HepG2 (cell line): ENCODE data around the gene MYH9. TPM values are rescaled to one million over a fixed set of nuclear protein-coding genes. Genes with fewer than 3 reads are reported as not detected.

Experiments used
- CHD2 ChIP-seq: IDR thresholded peaks from 2 replicates; pipeline ENCODE4 v1.6.1; 2011; ENCODE audit warnings: low read depth, low read length, improper control_type of control experiment
- LBX2 ChIP-seq: sonication (generic); formaldehyde crosslinking; IDR thresholded peaks from 2 replicates; pipeline ENCODE4 v1.5.0; 2020; ENCODE audit warnings: missing genetic modification reagents, mild to moderate bottlenecking, borderline replicate concordance
- MAF1 ChIP-seq: sonication (generic); formaldehyde crosslinking; IDR thresholded peaks from 2 replicates; pipeline ENCODE4 v1.5.0; 2020; ENCODE audit warnings: missing genetic modification reagents, borderline replicate concordance
- MAFK ChIP-seq, 2 experiments: IDR thresholded peaks in 1 of 2; conservative IDR thresholded peaks in 1 of 2; 2 replicates each; pipeline ENCODE4 v1.6.1; 2011; ENCODE audit warnings: improper control_type of control experiment in 2 of 2, low read length in 2 of 2
- MTA1 ChIP-seq: sonication (generic); formaldehyde crosslinking; IDR thresholded peaks from 2 replicates; pipeline ENCODE4 v1.4.0; 2020; ENCODE audit warnings: missing genetic modification reagents, mild to moderate bottlenecking, borderline replicate concordance
- NFRKB ChIP-seq: fragments of 450-650 bp; IDR thresholded peaks from 2 replicates; pipeline ENCODE4 v1.6.1; 2017
- POLR2A ChIP-seq, 2 experiments: IDR thresholded peaks; 2 replicates each; pipeline ENCODE4 v1.6.1; 2011; ENCODE audit warnings: low read depth in 2 of 2, low read length in 2 of 2, mild to moderate bottlenecking in 1 of 2, moderate library complexity in 1 of 2; ENCODE audit not compliant: insufficient read depth in 1 of 2
- SIN3B ChIP-seq: fragments of 150-350 bp; IDR thresholded peaks from 2 replicates; pipeline ENCODE4 v1.6.1; 2014; ENCODE audit warnings: low read length
- SMC3 ChIP-seq: IDR thresholded peaks from 2 replicates; pipeline ENCODE4 v1.6.1; 2011; ENCODE audit warnings: low read length, improper control_type of control experiment
- ZBTB34 ChIP-seq: sonication (generic); formaldehyde crosslinking; IDR thresholded peaks from 2 replicates; pipeline ENCODE4 v1.8.0; 2022; ENCODE audit warnings: mild to moderate bottlenecking, missing genetic modification reagents
- ZNF207 ChIP-seq: fragments of 450-650 bp; IDR thresholded peaks from 2 replicates; pipeline ENCODE4 v1.6.1; 2016; ENCODE audit warnings: antibody characterized with exemption, borderline replicate concordance
- ZNF343 ChIP-seq: sonication (generic); formaldehyde crosslinking; IDR thresholded peaks from 2 replicates; pipeline ENCODE4 v1.4.0; 2020; ENCODE audit warnings: mild to moderate bottlenecking, missing genetic modification reagents
- ZNF619 ChIP-seq: sonication (generic); formaldehyde crosslinking; IDR thresholded peaks from 2 replicates; pipeline ENCODE4 v1.4.0; 2020; ENCODE audit warnings: mild to moderate bottlenecking, missing genetic modification reagents
- ZNF710 ChIP-seq: sonication (generic); formaldehyde crosslinking; IDR thresholded peaks from 2 replicates; pipeline ENCODE4 v1.5.0; 2020; ENCODE audit warnings: mild to moderate bottlenecking, missing genetic modification reagents, borderline replicate concordance
- ZNF720 ChIP-seq: sonication (generic); formaldehyde crosslinking; IDR thresholded peaks from 2 replicates; pipeline ENCODE4 v1.4.0; 2020; ENCODE audit warnings: missing genetic modification reagents
- ZSCAN20 ChIP-seq: sonication (generic); formaldehyde crosslinking; IDR thresholded peaks from 2 replicates; pipeline ENCODE4 v1.4.0; 2020; ENCODE audit warnings: missing genetic modification reagents, mild to moderate bottlenecking, borderline replicate concordance
- polyA plus RNA-seq, 8 experiments: library from polyadenylated mRNA; depleted of rRNA in 3 of 8; stranded (reverse) in 7 of 8; unstranded in 1 of 8; fragments of >200 nt; fragmentation: Illumina TruSeq in 4 of 8; extraction: Trizol in 4 of 8; gene quantifications; 2 replicates each; pipeline versions ENCODE4 v1.2.1 to v1.2.3, GENCODE V29; 2011 to 2016; ENCODE audit warnings: low read depth in 4 of 8, missing spikeins in 1 of 8, mixed read lengths in 1 of 8; ENCODE audit not compliant: insufficient read depth in 1 of 8
- total RNA-seq, 5 experiments: library from RNA; depleted of rRNA; stranded (reverse); fragments of >200 nt; fragmentation: Illumina TruSeq; extraction: Trizol; gene quantifications; 2 replicates each; pipeline ENCODE4 v1.2.3, GENCODE V29; 2016; ENCODE audit warnings: low read depth in 1 of 5
- TF ChIP-seq, protein P1 (sequence below): sonication (generic); formaldehyde crosslinking; IDR thresholded peaks from 2 replicates; pipeline ENCODE4 v1.4.0; 2020; ENCODE audit warnings: missing genetic modification reagents, borderline replicate concordance
- TF ChIP-seq, protein P2 (sequence below): sonication (generic); formaldehyde crosslinking; IDR thresholded peaks from 2 replicates; pipeline ENCODE4 v1.5.0; 2020; ENCODE audit warnings: mild to moderate bottlenecking, missing genetic modification reagents

MYH9 gene
- total and polyA plus RNA-seq, 2 of the 13 experiments (the other 11 are each of a cell fraction or from before 2014, with no cell fraction given) = 50.7 to 98.5 TPM

DNA sequence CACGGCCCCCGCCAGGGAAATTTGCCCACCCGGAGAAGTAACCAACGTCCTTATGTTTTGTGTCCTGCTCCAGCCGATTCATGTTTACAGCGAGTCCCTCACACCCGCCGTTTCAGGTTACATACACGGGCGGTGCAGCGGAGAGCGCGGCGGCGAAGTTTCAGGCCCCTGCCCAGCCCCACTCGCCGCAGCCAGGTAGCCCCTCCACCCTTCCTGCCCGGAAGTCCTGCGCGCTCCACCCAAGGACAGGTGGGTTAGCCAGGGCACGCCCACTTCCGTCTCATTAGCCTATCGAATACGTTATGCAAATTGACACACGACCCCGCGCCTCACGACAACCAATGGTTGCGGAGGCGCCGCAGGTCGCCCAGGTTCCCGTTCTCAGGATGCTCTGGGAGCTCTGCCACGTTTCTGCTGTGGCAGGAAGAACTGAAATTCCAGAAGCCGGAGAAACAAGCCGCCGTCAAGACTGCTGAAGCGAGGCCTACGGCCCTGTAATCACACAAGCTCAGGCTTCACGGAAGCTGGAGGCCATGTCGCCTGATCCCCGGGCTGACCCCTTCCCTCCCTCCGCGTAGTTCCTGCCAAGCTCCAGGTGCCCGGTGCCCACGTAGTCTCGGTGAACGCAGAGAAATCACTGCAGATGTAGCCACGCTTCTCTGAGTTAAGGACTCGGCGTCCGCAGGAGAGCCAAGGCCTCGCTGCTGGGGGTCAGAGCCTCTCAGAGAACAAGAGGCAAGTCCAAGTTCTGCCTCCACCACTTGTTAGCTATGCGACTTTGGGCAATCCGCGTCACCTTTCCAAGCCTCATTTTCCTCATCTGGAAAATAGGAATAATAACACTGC is 22.4 kb upstream of the MYH9 start (continued):
- TF ChIP-seq MTA1 (CRISPR knock-in tag) (no peak), SIN3B (no peak), SMC3 (no peak), ZNF619 (CRISPR knock-in tag) (no peak), POLR2A (IDR thresholded peaks at IDR 0.05; ENCODE audit: insufficient read depth in 1 of 2, low read depth in 2 of 2, low read length in 2 of 2) (peak; percentile 83 to 87), NFRKB (no peak), ZSCAN20 (CRISPR knock-in tag) (no peak), MAFK (conservative IDR thresholded peaks at IDR 0.05 in 1 of 2, IDR thresholded peaks at IDR 0.05 in 1 of 2; ENCODE audit: low read length in 2 of 2) (no peak), LBX2 (no peak), ZNF720 (no peak), ZBTB34 (no peak), MAF1 (CRISPR knock-in tag) (no peak), ZNF207 (no peak), CHD2 (no peak; the same call in 1 of the 2 replicates), ZNF710 (CRISPR knock-in tag) (no peak), ZNF343 (CRISPR knock-in tag) (no peak)
- TF ChIP-seq, protein P1, sequence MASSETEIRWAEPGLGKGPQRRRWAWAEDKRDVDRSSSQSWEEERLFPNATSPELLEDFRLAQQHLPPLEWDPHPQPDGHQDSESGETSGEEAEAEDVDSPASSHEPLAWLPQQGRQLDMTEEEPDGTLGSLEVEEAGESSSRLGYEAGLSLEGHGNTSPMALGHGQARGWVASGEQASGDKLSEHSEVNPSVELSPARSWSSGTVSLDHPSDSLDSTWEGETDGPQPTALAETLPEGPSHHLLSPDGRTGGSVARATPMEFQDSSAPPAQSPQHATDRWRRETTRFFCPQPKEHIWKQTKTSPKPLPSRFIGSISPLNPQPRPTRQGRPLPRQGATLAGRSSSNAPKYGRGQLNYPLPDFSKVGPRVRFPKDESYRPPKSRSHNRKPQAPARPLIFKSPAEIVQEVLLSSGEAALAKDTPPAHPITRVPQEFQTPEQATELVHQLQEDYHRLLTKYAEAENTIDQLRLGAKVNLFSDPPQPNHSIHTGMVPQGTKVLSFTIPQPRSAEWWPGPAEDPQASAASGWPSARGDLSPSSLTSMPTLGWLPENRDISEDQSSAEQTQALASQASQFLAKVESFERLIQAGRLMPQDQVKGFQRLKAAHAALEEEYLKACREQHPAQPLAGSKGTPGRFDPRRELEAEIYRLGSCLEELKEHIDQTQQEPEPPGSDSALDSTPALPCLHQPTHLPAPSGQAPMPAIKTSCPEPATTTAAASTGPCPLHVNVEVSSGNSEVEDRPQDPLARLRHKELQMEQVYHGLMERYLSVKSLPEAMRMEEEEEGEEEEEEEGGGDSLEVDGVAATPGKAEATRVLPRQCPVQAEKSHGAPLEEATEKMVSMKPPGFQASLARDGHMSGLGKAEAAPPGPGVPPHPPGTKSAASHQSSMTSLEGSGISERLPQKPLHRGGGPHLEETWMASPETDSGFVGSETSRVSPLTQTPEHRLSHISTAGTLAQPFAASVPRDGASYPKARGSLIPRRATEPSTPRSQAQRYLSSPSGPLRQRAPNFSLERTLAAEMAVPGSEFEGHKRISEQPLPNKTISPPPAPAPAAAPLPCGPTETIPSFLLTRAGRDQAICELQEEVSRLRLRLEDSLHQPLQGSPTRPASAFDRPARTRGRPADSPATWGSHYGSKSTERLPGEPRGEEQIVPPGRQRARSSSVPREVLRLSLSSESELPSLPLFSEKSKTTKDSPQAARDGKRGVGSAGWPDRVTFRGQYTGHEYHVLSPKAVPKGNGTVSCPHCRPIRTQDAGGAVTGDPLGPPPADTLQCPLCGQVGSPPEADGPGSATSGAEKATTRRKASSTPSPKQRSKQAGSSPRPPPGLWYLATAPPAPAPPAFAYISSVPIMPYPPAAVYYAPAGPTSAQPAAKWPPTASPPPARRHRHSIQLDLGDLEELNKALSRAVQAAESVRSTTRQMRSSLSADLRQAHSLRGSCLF (CRISPR knock-in tag) = no peak
- TF ChIP-seq, protein P2, sequence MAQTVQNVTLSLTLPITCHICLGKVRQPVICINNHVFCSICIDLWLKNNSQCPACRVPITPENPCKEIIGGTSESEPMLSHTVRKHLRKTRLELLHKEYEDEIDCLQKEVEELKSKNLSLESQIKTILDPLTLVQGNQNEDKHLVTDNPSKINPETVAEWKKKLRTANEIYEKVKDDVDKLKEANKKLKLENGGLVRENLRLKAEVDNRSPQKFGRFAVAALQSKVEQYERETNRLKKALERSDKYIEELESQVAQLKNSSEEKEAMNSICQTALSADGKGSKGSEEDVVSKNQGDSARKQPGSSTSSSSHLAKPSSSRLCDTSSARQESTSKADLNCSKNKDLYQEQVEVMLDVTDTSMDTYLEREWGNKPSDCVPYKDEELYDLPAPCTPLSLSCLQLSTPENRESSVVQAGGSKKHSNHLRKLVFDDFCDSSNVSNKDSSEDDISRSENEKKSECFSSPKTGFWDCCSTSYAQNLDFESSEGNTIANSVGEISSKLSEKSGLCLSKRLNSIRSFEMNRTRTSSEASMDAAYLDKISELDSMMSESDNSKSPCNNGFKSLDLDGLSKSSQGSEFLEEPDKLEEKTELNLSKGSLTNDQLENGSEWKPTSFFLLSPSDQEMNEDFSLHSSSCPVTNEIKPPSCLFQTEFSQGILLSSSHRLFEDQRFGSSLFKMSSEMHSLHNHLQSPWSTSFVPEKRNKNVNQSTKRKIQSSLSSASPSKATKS (CRISPR knock-in tag) = no peak
